ENCODE data around the gene PHC3. TPM values are rescaled to one million over a fixed set of nuclear protein-coding genes. Genes with fewer than 3 reads are reported as not detected.

PHC3 gene
- total and polyA plus RNA-seq, 2 of the 13 experiments (the other 11 are each of a cell fraction or from before 2014, with no cell fraction given) = 24.1 to 49.0 TPM

- TF ChIP-seq BCLAF1 (IDR thresholded peaks at IDR 0.05) (no peak), ARNT (IDR thresholded peaks at IDR 0.05) (no peak), NR2F1 (CRISPR knock-in tag; IDR thresholded peaks at IDR 0.05) (no peak), ZNF512B (CRISPR knock-in tag; IDR thresholded peaks at IDR 0.05; ENCODE audit: borderline replicate concordance) (no peak), ADNP (CRISPR knock-in tag; IDR thresholded peaks at IDR 0.05) (no peak), HBP1 (CRISPR knock-in tag; IDR thresholded peaks at IDR 0.05; ENCODE audit: low read depth) (no peak), ZNF468 (CRISPR knock-in tag; IDR thresholded peaks at IDR 0.05) (no peak), THAP9 (CRISPR knock-in tag; IDR thresholded peaks at IDR 0.05; ENCODE audit: borderline replicate concordance) (no peak), KLF15 (CRISPR knock-in tag; IDR thresholded peaks at IDR 0.05; ENCODE audit: borderline replicate concordance) (no peak), PCBP2 (optimal IDR thresholded peaks at IDR 0.05; ENCODE audit: low read depth, low read length, poor library complexity, severe bottlenecking) (no peak), MAFG (CRISPR knock-in tag; IDR thresholded peaks at IDR 0.05) (no peak)
Measured at GRCh38 chr3:170049146-170050000, 132.2 kb downstream of the PHC3 start (continued).
